ENCODE results near the gene LMAN2.

LMAN2 gene

DNA sequence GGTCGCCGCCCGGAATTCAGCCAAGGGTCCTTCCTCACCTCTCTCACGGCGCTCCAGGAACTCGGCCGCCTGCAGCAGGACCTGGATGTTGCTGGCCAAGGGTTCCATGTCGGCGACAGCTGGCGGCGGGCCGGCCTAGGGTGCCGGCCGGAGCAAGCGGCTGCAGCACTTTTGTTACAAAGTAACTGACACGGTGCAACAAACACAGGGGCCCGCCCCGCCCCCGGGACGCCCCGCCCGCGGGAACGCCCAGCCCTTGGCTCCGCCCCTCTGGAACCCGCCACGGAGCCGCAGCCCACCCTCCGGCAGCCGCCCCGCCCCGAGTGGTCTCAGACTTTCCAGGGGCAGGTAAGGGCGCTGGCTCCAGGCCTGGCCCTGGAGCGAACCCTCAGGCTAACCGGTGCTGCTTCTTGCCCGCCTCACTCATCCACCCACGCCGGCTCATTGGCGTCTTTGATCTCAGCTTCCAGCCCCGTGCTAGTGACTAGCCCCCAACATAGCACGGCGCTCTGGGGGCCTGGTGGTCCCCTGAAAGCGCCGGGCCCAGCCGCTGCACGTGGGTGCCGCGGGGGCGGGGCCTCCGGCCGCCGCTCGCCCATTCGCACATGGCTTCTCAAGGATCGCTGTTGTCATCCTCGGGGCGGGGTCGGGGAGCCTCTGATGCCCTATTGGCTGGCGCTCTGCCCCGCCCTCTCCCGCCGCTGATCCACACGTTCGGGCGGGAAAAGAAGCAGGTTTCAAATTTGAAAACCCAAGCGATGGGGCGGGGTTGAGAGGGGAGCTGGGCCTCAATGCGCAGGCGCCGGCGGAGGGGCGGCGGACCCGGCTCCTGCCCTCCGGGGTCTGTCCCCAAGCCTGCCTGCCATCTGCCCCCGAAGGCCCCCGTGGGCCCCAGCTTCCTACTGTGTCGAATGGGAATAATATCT, 39.5 kb downstream of the LMAN2 start, which contains the start of gene MXD3 (continued):
- no peak for TF ChIP-seq ZNF121 (tag by site-specific recombination; IDR thresholded peaks at IDR 0.05)
- TF ChIP-seq ZFP41 (tag by site-specific recombination; IDR thresholded peaks at IDR 0.05; ENCODE audit: borderline replicate concordance), result no peak
- peak; percentile 84 for TF ChIP-seq ZNF394 (tag by site-specific recombination; IDR thresholded peaks at IDR 0.05; ENCODE audit: borderline replicate concordance)
- TF ChIP-seq ZNF354C (tag by site-specific recombination; IDR thresholded peaks at IDR 0.05; ENCODE audit: borderline replicate concordance, low read depth), result no peak
- no peak for TF ChIP-seq ZNF138 (tag by site-specific recombination; IDR thresholded peaks at IDR 0.05; ENCODE audit: borderline replicate concordance)
- TF ChIP-seq ZBTB48 (tag by site-specific recombination; IDR thresholded peaks at IDR 0.05), result peak; percentile 90
- TF ChIP-seq, protein P1, sequence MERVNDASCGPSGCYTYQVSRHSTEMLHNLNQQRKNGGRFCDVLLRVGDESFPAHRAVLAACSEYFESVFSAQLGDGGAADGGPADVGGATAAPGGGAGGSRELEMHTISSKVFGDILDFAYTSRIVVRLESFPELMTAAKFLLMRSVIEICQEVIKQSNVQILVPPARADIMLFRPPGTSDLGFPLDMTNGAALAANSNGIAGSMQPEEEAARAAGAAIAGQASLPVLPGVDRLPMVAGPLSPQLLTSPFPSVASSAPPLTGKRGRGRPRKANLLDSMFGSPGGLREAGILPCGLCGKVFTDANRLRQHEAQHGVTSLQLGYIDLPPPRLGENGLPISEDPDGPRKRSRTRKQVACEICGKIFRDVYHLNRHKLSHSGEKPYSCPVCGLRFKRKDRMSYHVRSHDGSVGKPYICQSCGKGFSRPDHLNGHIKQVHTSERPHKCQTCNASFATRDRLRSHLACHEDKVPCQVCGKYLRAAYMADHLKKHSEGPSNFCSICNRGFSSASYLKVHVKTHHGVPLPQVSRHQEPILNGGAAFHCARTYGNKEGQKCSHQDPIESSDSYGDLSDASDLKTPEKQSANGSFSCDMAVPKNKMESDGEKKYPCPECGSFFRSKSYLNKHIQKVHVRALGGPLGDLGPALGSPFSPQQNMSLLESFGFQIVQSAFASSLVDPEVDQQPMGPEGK (tag by site-specific recombination; IDR thresholded peaks at IDR 0.05), result peak; percentile 99
- no peak for TF ChIP-seq ZNF311 (tag by site-specific recombination; IDR thresholded peaks at IDR 0.05; ENCODE audit: borderline replicate concordance)
- peak; percentile 75; the same call in 1 of the 2 replicates for TF ChIP-seq BCL11B (tag by site-specific recombination; IDR thresholded peaks at IDR 0.05; ENCODE audit: low read depth)
- TF ChIP-seq MYNN (tag by site-specific recombination; IDR thresholded peaks at IDR 0.05; ENCODE audit: borderline replicate concordance), result no peak
- no peak for TF ChIP-seq YY1 (tag by site-specific recombination; IDR thresholded peaks at IDR 0.05)
- no peak for TF ChIP-seq ZNF239 (tag by site-specific recombination; IDR thresholded peaks at IDR 0.05)
- TF ChIP-seq ZNF48 (tag by site-specific recombination; IDR thresholded peaks at IDR 0.05), result no peak
- no peak for TF ChIP-seq ZNF112 (tag by site-specific recombination; IDR thresholded peaks at IDR 0.05)
- TF ChIP-seq KLF10 (tag by site-specific recombination; IDR thresholded peaks at IDR 0.05), result peak; percentile 99
- peak; percentile 48; the same call in 1 of the 2 replicates for TF ChIP-seq ZNF10 (tag by site-specific recombination; IDR thresholded peaks at IDR 0.05)
- no peak for TF ChIP-seq FEZF1 (tag by site-specific recombination; IDR thresholded peaks at IDR 0.05)
- TF ChIP-seq ZNF585B (tag by site-specific recombination; IDR thresholded peaks at IDR 0.05), result no peak
- no peak for TF ChIP-seq HOXA7 (CRISPR knock-in tag; IDR thresholded peaks at IDR 0.05; ENCODE audit: borderline replicate concordance)
- TF ChIP-seq ZNF785 (tag by site-specific recombination; IDR thresholded peaks at IDR 0.05), result no peak
- TF ChIP-seq KLF16 (tag by site-specific recombination; IDR thresholded peaks at IDR 0.05), result peak; percentile 69
- TF ChIP-seq, protein P2, sequence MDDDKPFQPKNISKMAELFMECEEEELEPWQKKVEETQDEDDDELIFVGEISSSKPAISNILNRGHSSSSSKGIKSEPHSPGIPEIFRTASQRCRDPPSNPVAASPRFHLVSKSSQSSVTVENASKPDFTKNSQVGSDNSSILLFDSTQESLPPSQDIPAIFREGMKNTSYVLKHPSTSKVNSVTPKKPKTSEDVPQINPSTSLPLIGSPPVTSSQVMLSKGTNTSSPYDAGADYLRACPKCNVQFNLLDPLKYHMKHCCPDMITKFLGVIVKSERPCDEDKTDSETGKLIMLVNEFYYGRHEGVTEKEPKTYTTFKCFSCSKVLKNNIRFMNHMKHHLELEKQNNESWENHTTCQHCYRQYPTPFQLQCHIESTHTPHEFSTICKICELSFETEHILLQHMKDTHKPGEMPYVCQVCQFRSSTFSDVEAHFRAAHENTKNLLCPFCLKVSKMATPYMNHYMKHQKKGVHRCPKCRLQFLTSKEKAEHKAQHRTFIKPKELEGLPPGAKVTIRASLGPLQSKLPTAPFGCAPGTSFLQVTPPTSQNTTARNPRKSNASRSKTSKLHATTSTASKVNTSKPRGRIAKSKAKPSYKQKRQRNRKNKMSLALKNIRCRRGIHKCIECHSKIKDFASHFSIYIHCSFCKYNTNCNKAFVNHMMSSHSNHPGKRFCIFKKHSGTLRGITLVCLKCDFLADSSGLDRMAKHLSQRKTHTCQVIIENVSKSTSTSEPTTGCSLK (tag by site-specific recombination; IDR thresholded peaks at IDR 0.05), result no peak
- no peak for TF ChIP-seq MZF1 (tag by site-specific recombination; IDR thresholded peaks at IDR 0.05; ENCODE audit: borderline replicate concordance)
- TF ChIP-seq, protein P3, sequence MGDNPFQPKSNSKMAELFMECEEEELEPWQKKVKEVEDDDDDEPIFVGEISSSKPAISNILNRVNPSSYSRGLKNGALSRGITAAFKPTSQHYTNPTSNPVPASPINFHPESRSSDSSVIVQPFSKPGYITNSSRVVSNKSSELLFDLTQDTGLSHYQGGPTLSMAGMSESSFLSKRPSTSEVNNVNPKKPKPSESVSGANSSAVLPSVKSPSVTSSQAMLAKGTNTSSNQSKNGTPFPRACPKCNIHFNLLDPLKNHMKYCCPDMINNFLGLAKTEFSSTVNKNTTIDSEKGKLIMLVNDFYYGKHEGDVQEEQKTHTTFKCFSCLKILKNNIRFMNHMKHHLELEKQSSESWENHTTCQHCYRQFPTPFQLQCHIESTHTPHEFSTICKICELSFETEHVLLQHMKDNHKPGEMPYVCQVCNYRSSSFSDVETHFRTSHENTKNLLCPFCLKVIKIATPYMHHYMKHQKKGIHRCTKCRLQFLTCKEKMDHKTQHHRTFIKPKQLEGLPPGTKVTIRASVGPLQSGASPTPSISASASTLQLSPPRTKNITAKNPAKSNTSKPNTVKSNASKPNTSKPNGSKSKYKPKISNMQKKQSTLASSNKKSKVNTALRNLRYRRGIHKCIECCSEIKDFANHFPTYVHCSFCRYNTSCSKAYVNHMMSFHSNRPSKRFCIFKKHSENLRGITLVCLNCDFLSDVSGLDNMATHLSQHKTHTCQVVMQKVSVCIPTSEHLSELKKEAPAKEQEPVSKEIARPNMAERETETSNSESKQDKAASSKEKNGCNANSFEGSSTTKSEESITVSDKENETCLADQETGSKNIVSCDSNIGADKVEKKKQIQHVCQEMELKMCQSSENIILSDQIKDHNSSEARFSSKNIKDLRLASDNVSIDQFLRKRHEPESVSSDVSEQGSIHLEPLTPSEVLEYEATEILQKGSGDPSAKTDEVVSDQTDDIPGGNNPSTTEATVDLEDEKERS (tag by site-specific recombination; IDR thresholded peaks at IDR 0.05), result no peak
- TF ChIP-seq SALL2 (tag by site-specific recombination; IDR thresholded peaks at IDR 0.05; ENCODE audit: borderline replicate concordance), result no peak
- TF ChIP-seq, protein P4, sequence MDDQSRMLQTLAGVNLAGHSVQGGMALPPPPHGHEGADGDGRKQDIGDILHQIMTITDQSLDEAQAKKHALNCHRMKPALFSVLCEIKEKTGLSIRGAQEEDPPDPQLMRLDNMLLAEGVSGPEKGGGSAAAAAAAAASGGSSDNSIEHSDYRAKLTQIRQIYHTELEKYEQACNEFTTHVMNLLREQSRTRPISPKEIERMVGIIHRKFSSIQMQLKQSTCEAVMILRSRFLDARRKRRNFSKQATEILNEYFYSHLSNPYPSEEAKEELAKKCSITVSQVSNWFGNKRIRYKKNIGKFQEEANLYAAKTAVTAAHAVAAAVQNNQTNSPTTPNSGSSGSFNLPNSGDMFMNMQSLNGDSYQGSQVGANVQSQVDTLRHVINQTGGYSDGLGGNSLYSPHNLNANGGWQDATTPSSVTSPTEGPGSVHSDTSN (CRISPR knock-in tag; IDR thresholded peaks at IDR 0.05), result no peak
- TF ChIP-seq MEIS1 (CRISPR knock-in tag; IDR thresholded peaks at IDR 0.05; ENCODE audit: borderline replicate concordance), result no peak
- TF ChIP-seq KLF7 (tag by site-specific recombination; IDR thresholded peaks at IDR 0.05; ENCODE audit: borderline replicate concordance), result peak; percentile 82; the same call in 1 of the 2 replicates
- no peak for TF ChIP-seq ZNF837 (tag by site-specific recombination; IDR thresholded peaks at IDR 0.05)
- TF ChIP-seq ZNF175 (tag by site-specific recombination; IDR thresholded peaks at IDR 0.05), result no peak
- no peak for TF ChIP-seq SCRT1 (tag by site-specific recombination; IDR thresholded peaks at IDR 0.05; ENCODE audit: borderline replicate concordance)
- TF ChIP-seq ZNF660 (tag by site-specific recombination; IDR thresholded peaks at IDR 0.05), result 0 out of 2 replicates have a peak, but pooled peaks have one; percentile 23
